AG04449 (cell line): ENCODE data around the gene MLST8.

Experiments used
- CTCF ChIA-PET: fragments of 350-600 bp; formaldehyde crosslinking; extraction: SDS; loops from one replicate; lab custom pipeline; 2021; ENCODE audit warnings: antibody characterized with exemption; lab: Yijun Ruan, JAX
- POLR2A ChIA-PET: fragments of 400-600, 350-600 bp; formaldehyde crosslinking; extraction: SDS; loops from one replicate; lab custom pipeline; 2020; ENCODE audit warnings: antibody characterized with exemption, inconsistent platforms; lab: Yijun Ruan, JAX
- DNase-seq: peaks from one replicate; pipeline ENCODE4 v3.0.0-alpha.2; 2010; ENCODE audit warnings: low read depth, low spot score
- H3K4me3 ChIP-seq: 2 replicates; pipeline ENCODE4 v1.5.1; 2011; ENCODE audit warnings: low read depth, mild to moderate bottlenecking, control low read depth, low read length
- TF ChIP-seq, protein P1 (sequence below): IDR thresholded peaks from one replicate; pipeline ENCODE4 v1.5.1; 2011; ENCODE audit warnings: mild to moderate bottlenecking, moderate library complexity, low read length, control low read depth, inconsistent platforms; ENCODE audit not compliant: insufficient read depth; ENCODE audit errors: missing control alignments

The MLST8 gene

DNA sequence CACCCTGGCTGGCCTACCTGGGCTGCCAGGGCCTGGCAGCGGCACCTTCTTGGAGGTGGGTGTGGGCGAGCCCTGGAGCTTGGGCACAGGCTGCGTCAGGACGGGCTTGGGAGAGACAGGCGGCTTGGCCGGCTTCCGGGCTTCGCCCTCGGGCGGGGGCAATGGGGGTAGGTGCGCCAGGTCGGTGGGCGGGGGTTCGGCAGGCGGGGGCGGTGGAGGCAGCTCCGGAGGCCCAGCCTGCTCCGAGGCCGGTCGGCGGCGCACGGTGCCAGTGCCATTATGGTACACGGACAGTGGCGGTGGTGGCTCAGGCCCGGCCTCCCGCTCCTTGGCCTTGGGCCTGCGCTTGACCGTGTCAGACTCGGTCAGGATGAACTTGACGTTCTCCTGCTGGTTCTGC is 25.7 kb upstream of the MLST8 start:
- TF ChIP-seq, protein P1, sequence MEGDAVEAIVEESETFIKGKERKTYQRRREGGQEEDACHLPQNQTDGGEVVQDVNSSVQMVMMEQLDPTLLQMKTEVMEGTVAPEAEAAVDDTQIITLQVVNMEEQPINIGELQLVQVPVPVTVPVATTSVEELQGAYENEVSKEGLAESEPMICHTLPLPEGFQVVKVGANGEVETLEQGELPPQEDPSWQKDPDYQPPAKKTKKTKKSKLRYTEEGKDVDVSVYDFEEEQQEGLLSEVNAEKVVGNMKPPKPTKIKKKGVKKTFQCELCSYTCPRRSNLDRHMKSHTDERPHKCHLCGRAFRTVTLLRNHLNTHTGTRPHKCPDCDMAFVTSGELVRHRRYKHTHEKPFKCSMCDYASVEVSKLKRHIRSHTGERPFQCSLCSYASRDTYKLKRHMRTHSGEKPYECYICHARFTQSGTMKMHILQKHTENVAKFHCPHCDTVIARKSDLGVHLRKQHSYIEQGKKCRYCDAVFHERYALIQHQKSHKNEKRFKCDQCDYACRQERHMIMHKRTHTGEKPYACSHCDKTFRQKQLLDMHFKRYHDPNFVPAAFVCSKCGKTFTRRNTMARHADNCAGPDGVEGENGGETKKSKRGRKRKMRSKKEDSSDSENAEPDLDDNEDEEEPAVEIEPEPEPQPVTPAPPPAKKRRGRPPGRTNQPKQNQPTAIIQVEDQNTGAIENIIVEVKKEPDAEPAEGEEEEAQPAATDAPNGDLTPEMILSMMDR, result no peak
- CTCF ChIA-PET, result no interaction called here
- H3K4me3 ChIP-seq, result no peak overlapping the region
- no peak for DNase-seq
- POLR2A ChIA-PET, result no interaction called here

DNA sequence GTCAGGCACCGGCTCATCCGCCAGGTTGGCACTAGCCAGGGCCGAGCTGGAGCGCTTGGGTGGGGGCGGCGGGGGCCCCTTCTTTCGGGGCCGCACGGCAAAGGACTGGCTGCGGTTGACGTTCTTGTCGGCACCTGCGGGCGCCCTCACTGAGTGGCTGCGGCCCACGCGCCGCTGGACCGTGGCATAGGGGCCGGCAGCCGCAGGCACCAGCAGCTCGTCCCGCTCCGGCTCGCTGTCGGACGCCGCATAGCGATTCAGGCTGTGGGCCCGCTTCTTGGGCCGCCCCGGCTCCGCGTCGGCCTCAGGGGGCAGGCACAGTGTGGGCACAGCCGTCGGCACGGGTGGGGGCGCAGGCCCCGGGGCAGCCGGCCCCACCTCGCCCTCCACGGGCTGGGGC is 24.8 kb upstream of the MLST8 start:
- ChIA-PET CTCF (no interaction called here), POLR2A (interaction anchor here (1.2 kb wide), 1 partner anchor 25 kb away, joined by 6 read pairs; the partner anchor contains the start of gene TRAF7)
- TF ChIP-seq, protein P1, result no peak
- no peak for DNase-seq
- no peak overlapping the region for H3K4me3 ChIP-seq

DNA sequence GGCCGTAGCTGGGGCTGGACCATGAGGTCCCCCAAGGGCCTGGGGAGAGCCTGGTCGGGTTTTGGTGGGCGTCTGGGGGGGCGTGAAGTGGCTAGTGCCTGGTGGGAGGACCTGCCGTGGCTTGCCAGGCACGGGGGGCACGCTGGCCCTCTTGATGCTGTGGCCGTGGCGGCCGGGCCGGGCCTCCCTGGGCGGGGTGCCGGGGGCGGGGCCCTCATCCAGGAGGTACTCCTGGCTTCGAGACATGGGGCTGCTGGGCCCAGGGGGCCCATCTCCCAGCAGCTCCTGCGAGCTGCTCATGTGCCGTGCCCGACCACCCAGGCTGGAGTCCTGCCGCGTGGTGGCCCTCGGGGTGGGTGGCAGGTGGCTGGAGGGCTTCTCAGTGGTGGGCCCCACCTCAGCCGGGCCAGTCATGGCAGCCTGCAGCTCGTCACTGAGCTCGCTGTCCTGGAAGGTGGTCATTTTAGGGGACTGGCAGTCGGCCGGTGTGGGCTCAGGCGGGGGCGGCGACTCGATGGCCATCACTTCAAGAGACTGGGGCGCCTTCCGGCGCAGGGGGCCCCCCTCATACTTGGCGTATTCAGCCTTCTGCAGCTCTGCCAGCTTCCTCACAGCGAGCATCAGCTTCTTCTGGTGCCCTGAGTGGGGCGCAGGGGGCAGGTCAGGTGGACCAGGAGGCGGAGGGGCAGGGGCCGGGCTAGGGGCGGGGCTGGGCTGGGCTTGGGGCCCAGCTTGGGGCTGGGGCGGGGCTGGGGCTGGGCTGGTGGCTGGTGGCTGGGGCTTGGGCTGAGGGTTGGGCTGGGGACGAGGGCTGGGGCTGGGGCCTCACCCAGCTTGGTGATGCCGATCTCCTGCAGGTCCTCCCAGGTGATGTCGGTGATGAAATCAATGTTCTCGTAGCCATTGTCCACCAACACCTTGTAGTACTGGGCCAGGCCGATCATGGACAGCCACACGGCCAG is 24.0 kb upstream of the MLST8 start:
- ChIA-PET POLR2A (interaction anchor here (1.2 kb wide), 1 partner anchor 26 kb away, joined by 6 read pairs; the partner anchor contains the start of gene TRAF7), CTCF (no interaction called here)
- no peak overlapping the region for H3K4me3 ChIP-seq
- TF ChIP-seq, protein P1, result no peak
- no peak for DNase-seq

DNA sequence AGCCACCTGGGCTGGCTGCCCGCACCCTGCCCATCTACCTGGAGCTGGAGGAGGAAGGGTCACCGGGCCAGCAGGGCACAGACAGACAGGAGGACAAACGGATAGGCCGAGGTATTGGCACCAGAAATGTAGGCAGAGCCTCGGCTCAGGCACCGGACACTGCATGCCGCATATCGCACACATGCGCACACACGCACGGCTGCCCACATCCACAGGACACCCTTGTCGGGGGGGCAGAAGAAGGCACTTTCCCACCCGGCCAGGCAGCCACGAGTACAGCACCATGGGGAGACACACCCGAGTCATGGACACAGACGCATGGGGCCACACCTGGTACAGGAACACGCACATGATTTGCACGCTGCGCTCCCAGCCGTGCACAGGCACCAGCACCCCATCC is 23.3 kb upstream of the MLST8 start:
- DNase-seq, result no peak
- ChIA-PET POLR2A (no interaction called here), CTCF (no interaction called here)
- TF ChIP-seq, protein P1, result no peak
- no peak overlapping the region for H3K4me3 ChIP-seq

DNA sequence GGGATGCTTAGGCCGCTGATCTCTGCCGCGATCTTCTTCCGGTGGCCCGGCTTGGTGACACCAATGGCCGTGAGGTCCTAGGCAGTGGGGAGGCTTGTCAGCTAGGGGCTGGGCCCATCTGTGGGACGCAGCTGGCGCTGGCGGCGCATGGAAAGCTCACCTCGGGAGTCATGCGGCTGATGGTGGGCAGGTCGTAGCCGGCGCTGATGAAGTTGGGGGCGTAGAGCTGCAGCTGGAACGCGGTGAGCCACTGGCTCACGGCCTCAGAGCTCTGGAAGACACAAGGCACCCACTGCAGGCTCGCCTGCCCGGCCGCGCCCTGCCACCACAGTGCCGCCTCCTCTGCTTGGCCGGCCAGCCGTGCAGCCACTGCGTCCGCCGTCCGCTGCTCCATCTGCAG is 21.6 kb upstream of the MLST8 start:
- TF ChIP-seq, protein P1, result no peak
- no peak for DNase-seq
- ChIA-PET POLR2A (interaction anchor here (0.9 kb wide), 1 partner anchor 29 kb away, joined by 3 read pairs; no protein-coding TSS in a partner anchor), CTCF (no interaction called here)
- H3K4me3 ChIP-seq, result no peak overlapping the region

DNA sequence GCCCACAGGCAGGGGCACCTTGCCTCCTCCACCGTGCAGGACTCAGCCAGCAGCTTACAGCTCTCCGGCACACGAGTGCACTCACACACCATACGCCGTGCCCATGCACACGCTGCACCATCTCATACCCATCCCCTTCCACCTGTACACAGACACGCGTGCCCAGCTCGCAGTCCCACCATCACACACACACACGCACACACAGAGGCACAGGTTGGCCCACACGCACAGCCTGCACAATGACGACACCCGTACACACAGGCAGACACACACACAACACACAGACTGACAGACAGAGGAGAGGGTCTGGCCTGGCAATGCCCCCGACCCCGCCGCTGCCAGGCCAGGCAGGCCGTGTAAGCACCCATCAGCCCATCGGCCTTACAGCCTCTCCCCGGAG is 20.9 kb upstream of the MLST8 start:
- DNase-seq, result no peak
- H3K4me3 ChIP-seq, result no peak overlapping the region
- TF ChIP-seq, protein P1, result no peak
- POLR2A ChIA-PET, result no interaction called here
- CTCF ChIA-PET, result interaction anchor here (1.4 kb wide), 1 partner anchor 10 kb away, joined by 3 read pairs; no protein-coding TSS in a partner anchor
